ENCODE results near the gene COQ3.

COQ3 gene

GRCh38 chr6:99425647-99426450 is 31.9 kb upstream of the COQ3 start:
- peak; percentile 47 for DNase-seq (ENCODE audit: low spot score)
- in situ Hi-C loops (cut with MboI; ENCODE audit: low sequenced_read_pairs, unreplicated experiment), result no loop called here
- peak; percentile 31 for TF ChIP-seq CTCF (IDR thresholded peaks at IDR 0.05; ENCODE audit: borderline replicate concordance, control extremely low read depth, extremely low read depth, insufficient read depth, missing control alignments)

- peak; percentile 81 for DNase-seq (ENCODE audit: low spot score)
- no peak for TF ChIP-seq CTCF (IDR thresholded peaks at IDR 0.05; ENCODE audit: borderline replicate concordance, control extremely low read depth, extremely low read depth, insufficient read depth, missing control alignments)
- in situ Hi-C loops (cut with MboI; ENCODE audit: low sequenced_read_pairs, unreplicated experiment), result no loop called here
These were observed 31.0 kb upstream of the COQ3 start, which contains the start of gene PNISR for GRCh38 chr6:99424761-99425646. Gene PNISR, minus strand, starts transcription at chr6:99425308. Its CDS starts 10,649 bp downstream, at chr6:99414659.

GRCh38 chr6:99424022-99424421 is 30.0 kb upstream of the COQ3 start:
- DNase-seq (ENCODE audit: low spot score), result no peak
- no peak for TF ChIP-seq CTCF (IDR thresholded peaks at IDR 0.05; ENCODE audit: borderline replicate concordance, control extremely low read depth, extremely low read depth, insufficient read depth, missing control alignments)
- in situ Hi-C loops (cut with MboI; ENCODE audit: low sequenced_read_pairs, unreplicated experiment), result no loop called here

GRCh38 chr6:99422912-99423311 is 28.9 kb upstream of the COQ3 start:
- DNase-seq (ENCODE audit: low spot score), result no peak
- TF ChIP-seq CTCF (IDR thresholded peaks at IDR 0.05; ENCODE audit: borderline replicate concordance, control extremely low read depth, extremely low read depth, insufficient read depth, missing control alignments), result no peak
- in situ Hi-C loops (cut with MboI; ENCODE audit: low sequenced_read_pairs, unreplicated experiment), result no loop called here

- peak; percentile 21 for DNase-seq (ENCODE audit: low spot score)
- in situ Hi-C loops (cut with MboI; ENCODE audit: low sequenced_read_pairs, unreplicated experiment), result no loop called here
- no peak for TF ChIP-seq CTCF (IDR thresholded peaks at IDR 0.05; ENCODE audit: borderline replicate concordance, control extremely low read depth, extremely low read depth, insufficient read depth, missing control alignments)
These were observed 23.1 kb upstream of the COQ3 start for GRCh38 chr6:99416892-99417767.

- DNase-seq (ENCODE audit: low spot score), result no peak
- in situ Hi-C loops (cut with MboI; ENCODE audit: low sequenced_read_pairs, unreplicated experiment), result no loop called here
- no peak for TF ChIP-seq CTCF (IDR thresholded peaks at IDR 0.05; ENCODE audit: borderline replicate concordance, control extremely low read depth, extremely low read depth, insufficient read depth, missing control alignments)
These were observed 22.2 kb upstream of the COQ3 start for GRCh38 chr6:99416226-99416625.
